Caco-2 (cell line): ENCODE data around the gene UBA1. TPM values are rescaled to one million over a fixed set of nuclear protein-coding genes. Genes with fewer than 3 reads are reported as not detected.

ENCODE experiments used
- BruUV-seq: library from RNA; stranded (reverse); fragments of 400-500 nt; replicated peaks from 2 replicates; lab custom pipeline; 2021; lab: Mats Ljungman, UMichigan
- CTCF ChIA-PET: fragments of 300-600 bp; sonication (Branson Sonifier 250); formaldehyde crosslinking; loops from one replicate; lab custom pipeline; 2022; ENCODE audit warnings: antibody characterized with exemption; lab: Charles Lee
- POLR2A ChIA-PET: fragments of 300-600 bp; sonication (Branson Sonifier 250); formaldehyde crosslinking; loops from one replicate; lab custom pipeline; 2022; ENCODE audit warnings: antibody characterized with exemption; lab: Charles Lee
- DNase-seq, 2 experiments: peaks; one replicate each; pipeline versions ENCODE4 v3.0.0 to v3.0.0-alpha.2; 2020 to 2022
- H3K27me3 ChIP-seq: replicated peaks from 2 replicates; pipeline ENCODE4 v1.6.0; 2011; ENCODE audit warnings: low read length; ENCODE audit not compliant: control insufficient read depth, insufficient read depth
- H3K36me3 ChIP-seq: 2 replicates; pipeline ENCODE4 v1.5.1; 2011; ENCODE audit warnings: low read length; ENCODE audit not compliant: control insufficient read depth, insufficient read depth
- H3K4me1 ChIP-seq: fragments of 250-450 bp; sonication (Bioruptor Pico); 2 replicates; pipeline ENCODE4 v1.5.1; 2020; ENCODE audit warnings: mild to moderate bottlenecking
- H3K4me3 ChIP-seq: 2 replicates; pipeline ENCODE4 v1.5.1; 2011; ENCODE audit warnings: low read depth, mild to moderate bottlenecking, control low read depth, low read length
- H3K9me3 ChIP-seq: fragments of 250-450 bp; sonication (Bioruptor Pico); 2 replicates; pipeline ENCODE4 v1.5.1; 2020; ENCODE audit warnings: mild to moderate bottlenecking, moderate library complexity
- H3K27ac Mint-ChIP-seq: one replicate; pipeline ENCODE4 v1.8.0; 2022; ENCODE audit warnings: mixed read lengths; ENCODE audit not compliant: unreplicated experiment
- H3K27me3 Mint-ChIP-seq: one replicate; pipeline ENCODE4 v1.8.0; 2022; ENCODE audit warnings: mixed read lengths; ENCODE audit not compliant: insufficient read depth, unreplicated experiment
- H3K36me3 Mint-ChIP-seq: one replicate; pipeline ENCODE4 v1.8.0; 2022; ENCODE audit warnings: mild to moderate bottlenecking, mixed read lengths; ENCODE audit not compliant: insufficient read depth, unreplicated experiment
- H3K4me1 Mint-ChIP-seq: one replicate; pipeline ENCODE4 v1.8.0; 2022; ENCODE audit warnings: low read depth, mixed read lengths; ENCODE audit not compliant: unreplicated experiment
- H3K4me3 Mint-ChIP-seq: one replicate; pipeline ENCODE4 v1.8.0; 2022; ENCODE audit warnings: mild to moderate bottlenecking, moderate library complexity, mixed read lengths; ENCODE audit not compliant: unreplicated experiment
- H3K9me3 Mint-ChIP-seq: one replicate; pipeline ENCODE4 v1.8.0; 2022; ENCODE audit warnings: mixed read lengths; ENCODE audit not compliant: unreplicated experiment
- CTCF ChIP-seq, 2 experiments: fragments of 200-600 bp in 1 of 2; IDR thresholded peaks; 1 replicate in 1 of 2; 2 replicates in 1 of 2; pipeline versions ENCODE4 v1.5.1 to v1.8.0; 2011 to 2022; ENCODE audit warnings: antibody characterized with exemption in 1 of 2, control low read depth in 1 of 2, inconsistent platforms in 1 of 2, low read depth in 1 of 2, low read length in 1 of 2, mild to moderate bottlenecking in 1 of 2, moderate library complexity in 1 of 2; ENCODE audit not compliant: insufficient read depth in 1 of 2, severe bottlenecking in 1 of 2, unreplicated experiment in 1 of 2
- intact Hi-C: fragments of 100-400 bp; cut with micrococcal nuclease; formaldehyde crosslinking; loops from one replicate; pipeline ENCODE4 v1.10.0; 2022; ENCODE audit not compliant: unreplicated experiment
- total RNA-seq: library from RNA; stranded (reverse); gene quantifications from 2 replicates; pipeline ENCODE4 v1.2.3, GENCODE V29; 2022

UBA1 gene
- total RNA-seq, 1 experiment from 2014 or later = 156 TPM

GRCh38 chrX:47199286-47199685 is 5.7 kb downstream of the UBA1 start:
- peaks cover 3% of the 10 kb centered on the region; the same call in 1 of the 2 replicates for H3K36me3 ChIP-seq
- no TSS peak for BruUV-seq
- H3K4me1 Mint-ChIP-seq = peaks cover 9% of the 10 kb centered on the region
- no peaks in the 10 kb centered on the region for H3K9me3 Mint-ChIP-seq
- no peak overlapping the region for H3K4me3 Mint-ChIP-seq
- no peaks in the 10 kb centered on the region for H3K27me3 Mint-ChIP-seq
- intact Hi-C loops = loop anchor here (10.0 kb wide), 1 partner anchor 446 kb away; no protein-coding TSS in a partner anchor
- ChIA-PET POLR2A (no interaction called here), CTCF (no interaction called here)
- no peak overlapping the region for H3K4me3 ChIP-seq
- H3K27ac Mint-ChIP-seq = no peak overlapping the region
- peaks cover 79% of the 10 kb centered on the region for H3K36me3 Mint-ChIP-seq
- DNase-seq = no peak
- H3K4me1 ChIP-seq = no peaks in the 10 kb centered on the region; the same call in 1 of the 2 replicates
- no peaks in the 10 kb centered on the region for H3K27me3 ChIP-seq
- no peaks in the 10 kb centered on the region for H3K9me3 ChIP-seq
- no peak for TF ChIP-seq CTCF (IDR thresholded peaks at IDR 0.05; ENCODE audit: insufficient read depth in 1 of 2, low read depth in 1 of 2, low read length in 1 of 2, severe bottlenecking in 1 of 2, unreplicated experiment in 1 of 2)

- no TSS peak for BruUV-seq
- H3K4me3 Mint-ChIP-seq = no peak overlapping the region
- H3K27ac Mint-ChIP-seq = no peak overlapping the region
- POLR2A ChIA-PET = interaction anchor here (0.9 kb wide), 1 partner anchor 33 kb away, joined by 3 read pairs; the partner anchor contains the start of gene USP11
- Histone ChIP-seq H3K4me3 (no peak overlapping the region), H3K27me3 (no peaks in the 10 kb centered on the region), H3K4me1 (no peaks in the 10 kb centered on the region; the same call in 1 of the 2 replicates), H3K36me3 (peaks cover 3% of the 10 kb centered on the region; the same call in 1 of the 2 replicates), H3K9me3 (no peaks in the 10 kb centered on the region)
- H3K27me3 Mint-ChIP-seq = no peaks in the 10 kb centered on the region
- peaks cover 8% of the 10 kb centered on the region for H3K4me1 Mint-ChIP-seq
- peak in 1 of 2 experiments; percentile 23 for DNase-seq
- intact Hi-C loops = no loop called here
- CTCF ChIA-PET = interaction anchor here (0.8 to 1.0 kb wide), 2 partner anchors 17 to 112 kb away, joined by 3 read pairs; partner anchors contain the start of gene CDK16
- peak in 1 of 2 experiments; percentile 16 for TF ChIP-seq CTCF (IDR thresholded peaks at IDR 0.05; ENCODE audit: insufficient read depth in 1 of 2, low read depth in 1 of 2, low read length in 1 of 2, severe bottlenecking in 1 of 2, unreplicated experiment in 1 of 2)
- no peaks in the 10 kb centered on the region for H3K9me3 Mint-ChIP-seq
- peaks cover 81% of the 10 kb centered on the region for H3K36me3 Mint-ChIP-seq
Measured at GRCh38 chrX:47200385-47201150, 6.9 kb downstream of the UBA1 start.

DNA sequence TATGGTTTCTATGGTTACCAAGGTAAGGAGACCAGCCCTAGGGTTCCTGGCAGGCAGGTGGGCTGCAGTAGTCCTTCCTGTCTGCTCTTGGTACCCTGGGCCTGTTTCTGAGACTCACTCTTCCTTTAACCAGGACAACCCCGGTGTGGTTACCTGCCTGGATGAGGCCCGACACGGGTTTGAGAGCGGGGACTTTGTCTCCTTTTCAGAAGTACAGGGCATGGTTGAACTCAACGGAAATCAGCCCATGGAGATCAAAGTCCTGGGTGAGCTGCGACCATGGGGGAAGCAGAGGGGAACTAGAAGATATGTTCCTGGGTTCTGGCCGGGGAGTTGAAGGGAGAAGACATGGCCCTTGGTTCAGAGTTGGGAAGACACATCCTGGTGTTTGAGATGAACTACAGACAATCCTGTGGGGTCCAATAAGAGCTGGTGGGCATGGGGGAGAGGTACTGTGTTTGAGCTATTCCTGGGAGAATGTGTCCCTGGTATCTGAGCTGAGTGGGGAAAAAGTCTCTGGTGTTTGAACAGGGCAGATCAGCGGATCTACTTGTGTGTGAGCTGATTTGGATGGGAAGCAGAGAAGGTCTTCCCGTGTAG is 7.8 kb downstream of the UBA1 start:
- Mint-ChIP-seq H3K36me3 (peaks cover 81% of the 10 kb centered on the region), H3K9me3 (no peaks in the 10 kb centered on the region), H3K4me3 (no peak overlapping the region), H3K27ac (no peak overlapping the region), H3K4me1 (no peaks in the 10 kb centered on the region), H3K27me3 (no peaks in the 10 kb centered on the region)
- Histone ChIP-seq H3K4me3 (no peak overlapping the region), H3K36me3 (peaks cover 3% of the 10 kb centered on the region), H3K27me3 (no peaks in the 10 kb centered on the region), H3K4me1 (no peaks in the 10 kb centered on the region; the same call in 1 of the 2 replicates), H3K9me3 (no peaks in the 10 kb centered on the region)
- intact Hi-C loops = no loop called here
- ChIA-PET POLR2A (interaction anchor here (1.0 kb wide), 1 partner anchor 16 kb away, joined by 6 read pairs; no protein-coding TSS in a partner anchor), CTCF (no interaction called here)
- TF ChIP-seq CTCF (IDR thresholded peaks at IDR 0.05; ENCODE audit: insufficient read depth in 1 of 2, low read depth in 1 of 2, low read length in 1 of 2, severe bottlenecking in 1 of 2, unreplicated experiment in 1 of 2) = no peak
- DNase-seq = no peak
- BruUV-seq = no TSS peak
